ENCODE results near the gene PSKH1.

PSKH1 gene

DNA sequence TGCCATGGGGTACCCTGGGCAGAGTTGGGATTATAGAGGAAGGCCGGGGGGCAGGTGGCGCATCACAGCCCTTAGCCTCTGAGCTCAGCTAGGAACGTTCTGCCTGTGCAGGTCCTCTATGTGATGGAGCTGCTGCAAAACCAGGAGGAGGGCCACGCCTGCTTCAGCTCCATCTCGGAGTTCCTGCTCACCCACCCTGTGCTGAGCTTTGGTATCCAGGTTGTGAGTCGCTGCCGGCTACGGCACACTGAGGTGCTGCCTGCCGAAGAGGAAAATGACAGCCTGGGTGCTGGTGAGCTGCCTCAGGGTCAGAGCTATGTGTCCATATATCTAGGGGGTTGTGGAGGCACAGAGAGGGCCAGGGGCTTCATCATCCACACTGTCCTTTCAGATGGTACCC lies 14.2 kb upstream of the PSKH1 start:
- Histone ChIP-seq H3K9me3 (ENCODE audit: control insufficient read depth, low read length) (no peaks in the 10 kb centered on the region), H3K36me3 (ENCODE audit: control insufficient read depth, insufficient read depth, low read length) (peaks cover 42% of the 10 kb centered on the region), H3K4me1 (ENCODE audit: control insufficient read depth, insufficient read depth, low read length) (peaks cover 4% of the 10 kb centered on the region), H3K27me3 (ENCODE audit: control insufficient read depth, insufficient read depth, low read length, poor library complexity, severe bottlenecking) (no peaks in the 10 kb centered on the region), H3K4me3 (ENCODE audit: insufficient read depth, low read depth, low read length) (no peak overlapping the region), H3K27ac (ENCODE audit: insufficient read depth, low read depth, low read length, poor library complexity, severe bottlenecking) (no peak overlapping the region)
- 97 to 98% methylated on average over 9 of the region's 9 CpGs for WGBS, 2 experiments

DNA sequence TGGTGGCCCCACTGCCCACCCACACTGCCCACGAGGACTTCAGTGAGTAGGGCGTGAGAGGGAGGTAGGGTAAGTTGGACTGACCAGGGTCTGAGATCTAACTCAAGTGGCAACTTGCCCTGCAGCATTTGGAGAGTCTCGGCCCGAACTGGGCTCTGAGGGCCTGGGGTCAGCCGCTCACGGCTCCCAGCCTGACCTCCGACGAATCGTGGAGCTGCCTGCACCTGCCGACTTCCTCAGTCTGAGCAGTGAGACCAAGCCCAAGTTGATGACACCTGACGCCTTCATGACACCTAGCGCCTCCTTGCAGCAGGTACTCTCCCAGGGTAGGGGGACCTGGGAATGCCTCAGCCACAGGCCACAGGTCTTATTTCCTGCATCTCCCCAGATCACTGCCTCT lies 13.6 kb upstream of the PSKH1 start:
- Histone ChIP-seq H3K27ac (ENCODE audit: insufficient read depth, low read depth, low read length, poor library complexity, severe bottlenecking) (no peak overlapping the region), H3K9me3 (ENCODE audit: control insufficient read depth, low read length) (no peaks in the 10 kb centered on the region), H3K4me3 (ENCODE audit: insufficient read depth, low read depth, low read length) (no peak overlapping the region), H3K27me3 (ENCODE audit: control insufficient read depth, insufficient read depth, low read length, poor library complexity, severe bottlenecking) (no peaks in the 10 kb centered on the region), H3K4me1 (ENCODE audit: control insufficient read depth, insufficient read depth, low read length) (peaks cover 1% of the 10 kb centered on the region), H3K36me3 (ENCODE audit: control insufficient read depth, insufficient read depth, low read length) (peaks cover 42% of the 10 kb centered on the region)
- 96% methylated on average over 12 of the region's 12 CpGs for WGBS, 2 experiments

DNA sequence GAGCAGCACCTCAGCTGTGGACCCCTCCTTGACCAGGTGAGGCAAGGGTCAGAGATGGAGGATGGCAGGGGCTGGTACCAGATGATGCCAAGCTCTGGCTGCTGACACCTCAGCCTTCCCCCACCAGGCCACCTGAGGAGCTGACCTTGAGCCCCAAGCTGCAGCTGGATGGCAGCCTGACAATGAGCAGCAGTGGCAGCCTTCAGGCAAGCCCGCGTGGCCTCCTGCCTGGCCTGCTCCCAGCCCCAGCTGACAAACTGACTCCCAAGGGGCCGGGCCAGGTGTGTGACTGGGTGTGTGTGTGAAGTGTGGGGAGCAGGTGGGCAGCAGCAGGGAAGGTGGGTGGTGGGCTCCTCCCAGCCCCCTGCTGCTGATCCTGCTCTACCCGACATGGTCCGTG lies 13.1 kb upstream of the PSKH1 start:
- no peaks in the 10 kb centered on the region for H3K9me3 ChIP-seq (ENCODE audit: control insufficient read depth, low read length)
- H3K4me3 ChIP-seq (ENCODE audit: insufficient read depth, low read depth, low read length), result no peak overlapping the region
- no peaks in the 10 kb centered on the region for H3K4me1 ChIP-seq (ENCODE audit: control insufficient read depth, insufficient read depth, low read length)
- no peak overlapping the region for H3K27ac ChIP-seq (ENCODE audit: insufficient read depth, low read depth, low read length, poor library complexity, severe bottlenecking)
- 93 to 95% methylated on average over 5 of the region's 5 CpGs for WGBS, 2 experiments
- no peaks in the 10 kb centered on the region for H3K27me3 ChIP-seq (ENCODE audit: control insufficient read depth, insufficient read depth, low read length, poor library complexity, severe bottlenecking)
- peaks cover 42% of the 10 kb centered on the region for H3K36me3 ChIP-seq (ENCODE audit: control insufficient read depth, insufficient read depth, low read length)

DNA sequence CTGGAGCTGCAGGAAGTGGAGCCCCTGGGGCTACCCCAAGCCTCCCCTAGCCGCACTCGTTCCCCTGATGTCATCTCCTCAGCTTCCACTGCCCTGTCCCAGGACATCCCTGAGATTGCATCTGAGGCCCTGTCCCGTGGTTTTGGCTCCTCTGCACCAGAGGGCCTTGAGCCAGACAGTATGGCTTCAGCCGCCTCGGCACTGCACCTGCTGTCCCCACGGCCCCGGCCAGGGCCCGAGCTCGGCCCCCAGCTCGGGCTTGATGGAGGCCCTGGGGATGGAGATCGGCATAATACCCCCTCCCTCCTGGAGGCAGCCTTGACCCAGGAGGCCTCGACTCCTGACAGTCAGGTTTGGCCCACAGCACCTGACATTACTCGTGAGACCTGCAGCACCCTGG lies 12.5 kb upstream of the PSKH1 start:
- Histone ChIP-seq H3K36me3 (ENCODE audit: control insufficient read depth, insufficient read depth, low read length) (peaks cover 42% of the 10 kb centered on the region), H3K27ac (ENCODE audit: insufficient read depth, low read depth, low read length, poor library complexity, severe bottlenecking) (no peak overlapping the region), H3K9me3 (ENCODE audit: control insufficient read depth, low read length) (no peaks in the 10 kb centered on the region)

DNA sequence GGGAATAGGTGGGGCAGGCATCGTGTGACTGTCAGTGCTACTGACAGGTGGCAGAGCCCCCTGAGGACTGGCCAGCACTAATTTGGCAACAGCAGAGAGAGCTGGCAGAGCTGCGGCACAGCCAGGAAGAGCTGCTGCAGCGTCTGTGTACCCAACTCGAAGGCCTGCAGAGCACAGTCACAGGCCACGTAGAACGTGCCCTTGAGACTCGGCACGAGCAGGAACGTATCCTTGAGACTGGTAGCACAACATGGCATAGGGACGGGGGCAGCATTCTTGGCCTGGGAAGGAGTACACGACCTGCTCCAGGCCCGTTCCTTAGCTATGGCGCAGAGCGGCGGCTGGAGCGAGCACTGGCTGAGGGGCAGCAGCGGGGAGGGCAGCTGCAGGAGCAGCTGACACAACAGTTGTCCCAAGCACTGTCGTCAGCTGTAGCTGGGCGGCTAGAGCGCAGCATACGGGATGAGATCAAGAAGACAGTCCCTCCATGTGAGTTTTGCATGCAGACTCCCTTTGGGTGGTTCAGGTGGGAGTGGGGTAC lies 11.4 kb upstream of the PSKH1 start:
- no peaks in the 10 kb centered on the region for H3K27me3 ChIP-seq (ENCODE audit: control insufficient read depth, insufficient read depth, low read length, poor library complexity, severe bottlenecking)
- no peak overlapping the region for H3K4me3 ChIP-seq (ENCODE audit: insufficient read depth, low read depth, low read length)
- 95 to 96% methylated on average over 21 of the region's 21 CpGs for WGBS, 2 experiments
- H3K4me1 ChIP-seq (ENCODE audit: control insufficient read depth, insufficient read depth, low read length), result no peaks in the 10 kb centered on the region
- H3K27ac ChIP-seq (ENCODE audit: insufficient read depth, low read depth, low read length, poor library complexity, severe bottlenecking), result no peak overlapping the region
- H3K36me3 ChIP-seq (ENCODE audit: control insufficient read depth, insufficient read depth, low read length), result peaks cover 42% of the 10 kb centered on the region
- H3K9me3 ChIP-seq (ENCODE audit: control insufficient read depth, low read length), result no peaks in the 10 kb centered on the region

More for the DNA sequence above, 12.5 kb upstream of the PSKH1 start:
- Histone ChIP-seq H3K27me3 (ENCODE audit: control insufficient read depth, insufficient read depth, low read length, poor library complexity, severe bottlenecking) (no peaks in the 10 kb centered on the region), H3K4me1 (ENCODE audit: control insufficient read depth, insufficient read depth, low read length) (no peaks in the 10 kb centered on the region), H3K4me3 (ENCODE audit: insufficient read depth, low read depth, low read length) (no peak overlapping the region)
- WGBS, 2 experiments, result 95% methylated on average over 13 of the region's 13 CpGs

- Histone ChIP-seq H3K4me1 (ENCODE audit: control insufficient read depth, insufficient read depth, low read length) (no peaks in the 10 kb centered on the region), H3K9me3 (ENCODE audit: control insufficient read depth, low read length) (no peaks in the 10 kb centered on the region), H3K36me3 (ENCODE audit: control insufficient read depth, insufficient read depth, low read length) (peaks cover 39% of the 10 kb centered on the region), H3K4me3 (ENCODE audit: insufficient read depth, low read depth, low read length) (no peak overlapping the region), H3K27ac (ENCODE audit: insufficient read depth, low read depth, low read length, poor library complexity, severe bottlenecking) (no peak overlapping the region), H3K27me3 (ENCODE audit: control insufficient read depth, insufficient read depth, low read length, poor library complexity, severe bottlenecking) (no peaks in the 10 kb centered on the region)
- 94 to 95% methylated on average over 18 of the region's 18 CpGs for WGBS, 2 experiments
Observed at GRCh38 chr16:67882374-67883145, 10.5 kb upstream of the PSKH1 start.

- Histone ChIP-seq H3K27ac (ENCODE audit: insufficient read depth, low read depth, low read length, poor library complexity, severe bottlenecking) (no peak overlapping the region), H3K36me3 (ENCODE audit: control insufficient read depth, insufficient read depth, low read length) (peaks cover 33% of the 10 kb centered on the region), H3K4me1 (ENCODE audit: control insufficient read depth, insufficient read depth, low read length) (no peaks in the 10 kb centered on the region), H3K9me3 (ENCODE audit: control insufficient read depth, low read length) (no peaks in the 10 kb centered on the region), H3K27me3 (ENCODE audit: control insufficient read depth, insufficient read depth, low read length, poor library complexity, severe bottlenecking) (no peaks in the 10 kb centered on the region), H3K4me3 (ENCODE audit: insufficient read depth, low read depth, low read length) (no peak overlapping the region)
- 82 to 94% methylated on average over 6 of the region's 6 CpGs for WGBS, 2 experiments
Observed at GRCh38 chr16:67883146-67883871, 9.7 kb upstream of the PSKH1 start.

DNA sequence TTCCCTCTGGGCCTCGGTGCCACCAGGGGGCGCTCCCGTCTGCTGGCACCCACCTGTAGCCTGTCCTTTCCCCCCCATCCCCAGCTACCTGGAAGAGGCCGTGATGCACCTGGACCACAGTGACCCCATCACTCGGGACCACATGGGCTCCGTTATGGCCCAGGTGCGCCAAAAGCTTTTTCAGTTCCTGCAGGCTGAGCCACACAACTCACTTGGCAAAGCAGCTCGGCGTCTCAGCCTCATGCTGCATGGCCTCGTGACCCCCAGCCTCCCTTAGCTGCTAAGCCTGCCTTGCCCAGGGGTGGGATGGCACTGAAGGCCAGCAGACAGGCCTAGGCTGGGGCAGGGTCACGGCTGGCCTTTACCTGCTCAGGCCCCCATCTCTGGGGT lies 9.2 kb upstream of the PSKH1 start:
- Histone ChIP-seq H3K4me1 (ENCODE audit: control insufficient read depth, insufficient read depth, low read length) (no peaks in the 10 kb centered on the region), H3K27me3 (ENCODE audit: control insufficient read depth, insufficient read depth, low read length, poor library complexity, severe bottlenecking) (no peaks in the 10 kb centered on the region), H3K27ac (ENCODE audit: insufficient read depth, low read depth, low read length, poor library complexity, severe bottlenecking) (no peak overlapping the region), H3K9me3 (ENCODE audit: control insufficient read depth, low read length) (no peaks in the 10 kb centered on the region), H3K4me3 (ENCODE audit: insufficient read depth, low read depth, low read length) (no peak overlapping the region), H3K36me3 (ENCODE audit: control insufficient read depth, insufficient read depth, low read length) (peaks cover 27% of the 10 kb centered on the region)
- whole genome bisulfite sequencing, 2 experiments, result 65 to 67% methylated on average over 11 of the region's 11 CpGs

DNA sequence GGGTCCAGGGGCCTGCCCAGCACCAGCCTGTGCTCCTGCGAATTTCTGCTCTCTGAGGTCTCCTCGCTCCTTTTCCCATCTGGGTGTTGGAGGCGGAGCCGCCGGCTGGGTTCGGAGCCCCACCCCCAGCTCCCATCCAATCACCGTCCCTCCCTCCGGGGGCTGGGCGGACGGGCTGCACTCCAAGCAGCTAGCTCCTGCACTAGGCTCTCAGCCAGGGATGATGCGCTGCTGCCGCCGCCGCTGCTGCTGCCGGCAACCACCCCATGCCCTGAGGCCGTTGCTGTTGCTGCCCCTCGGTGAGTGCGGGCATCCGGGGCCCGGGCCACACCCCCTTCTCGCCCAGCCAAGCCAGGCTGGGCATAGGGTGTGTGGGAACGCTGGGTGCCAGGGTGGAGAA lies 8.4 kb upstream of the PSKH1 start, which contains the start of gene NRN1L:
Gene NRN1L, plus strand, starts transcription at position 202 of the 400 bp plus-strand sequence. Its CDS starts 19 bp downstream, at position 221.
- Histone ChIP-seq H3K27ac (ENCODE audit: insufficient read depth, low read depth, low read length, poor library complexity, severe bottlenecking) (no peak within 1 kb of the TSS), H3K9me3 (ENCODE audit: control insufficient read depth, low read length) (no peaks in the 10 kb centered on the region), H3K27me3 (ENCODE audit: control insufficient read depth, insufficient read depth, low read length, poor library complexity, severe bottlenecking) (no peaks in the 10 kb centered on the region), H3K4me3 (ENCODE audit: insufficient read depth, low read depth, low read length) (no peak within 1 kb of the TSS), H3K36me3 (ENCODE audit: control insufficient read depth, insufficient read depth, low read length) (peaks cover 19% of the 10 kb centered on the region), H3K4me1 (ENCODE audit: control insufficient read depth, insufficient read depth, low read length) (no peaks in the 10 kb centered on the region)
- WGBS, 2 experiments, result 12% methylated on average over 22 of the region's 22 CpGs

DNA sequence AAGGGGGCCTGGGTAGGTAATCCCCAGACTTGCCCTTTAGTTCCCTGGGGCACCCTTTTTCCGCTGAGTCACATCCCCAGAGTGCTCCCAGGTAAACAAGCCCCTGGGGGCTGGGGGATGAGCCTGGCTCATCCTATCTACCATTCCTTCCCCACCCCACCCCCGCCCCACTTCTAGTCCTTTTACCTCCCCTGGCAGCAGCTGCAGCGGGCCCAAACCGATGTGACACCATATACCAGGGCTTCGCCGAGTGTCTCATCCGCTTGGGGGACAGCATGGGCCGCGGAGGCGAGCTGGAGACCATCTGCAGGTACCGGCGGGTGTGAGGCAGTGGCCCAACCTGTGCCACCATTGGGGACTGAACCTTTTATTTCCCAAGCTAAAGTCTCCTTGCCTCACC lies 7.5 kb upstream of the PSKH1 start:
- Histone ChIP-seq H3K4me3 (ENCODE audit: insufficient read depth, low read depth, low read length) (no peak overlapping the region), H3K27ac (ENCODE audit: insufficient read depth, low read depth, low read length, poor library complexity, severe bottlenecking) (no peak overlapping the region), H3K9me3 (ENCODE audit: control insufficient read depth, low read length) (no peaks in the 10 kb centered on the region), H3K4me1 (ENCODE audit: control insufficient read depth, insufficient read depth, low read length) (no peaks in the 10 kb centered on the region), H3K36me3 (ENCODE audit: control insufficient read depth, insufficient read depth, low read length) (peaks cover 11% of the 10 kb centered on the region), H3K27me3 (ENCODE audit: control insufficient read depth, insufficient read depth, low read length, poor library complexity, severe bottlenecking) (no peaks in the 10 kb centered on the region)
- WGBS, 2 experiments, result 90 to 93% methylated on average over 12 of the region's 12 CpGs

Measured in ectodermal cell (in vitro differentiated cells).